Measurements from ENCODE around the gene TRAF3. TPM values are rescaled to one million over a fixed set of nuclear protein-coding genes. Genes with fewer than 3 reads are reported as not detected.
A peak's percentile ranks its signal among the peaks of the same experiment; 100 is the strongest.

The TRAF3 gene
- total and polyA plus RNA-seq, 4 donors, result 2.1 to 12.0 (median 5.2) TPM

DNA sequence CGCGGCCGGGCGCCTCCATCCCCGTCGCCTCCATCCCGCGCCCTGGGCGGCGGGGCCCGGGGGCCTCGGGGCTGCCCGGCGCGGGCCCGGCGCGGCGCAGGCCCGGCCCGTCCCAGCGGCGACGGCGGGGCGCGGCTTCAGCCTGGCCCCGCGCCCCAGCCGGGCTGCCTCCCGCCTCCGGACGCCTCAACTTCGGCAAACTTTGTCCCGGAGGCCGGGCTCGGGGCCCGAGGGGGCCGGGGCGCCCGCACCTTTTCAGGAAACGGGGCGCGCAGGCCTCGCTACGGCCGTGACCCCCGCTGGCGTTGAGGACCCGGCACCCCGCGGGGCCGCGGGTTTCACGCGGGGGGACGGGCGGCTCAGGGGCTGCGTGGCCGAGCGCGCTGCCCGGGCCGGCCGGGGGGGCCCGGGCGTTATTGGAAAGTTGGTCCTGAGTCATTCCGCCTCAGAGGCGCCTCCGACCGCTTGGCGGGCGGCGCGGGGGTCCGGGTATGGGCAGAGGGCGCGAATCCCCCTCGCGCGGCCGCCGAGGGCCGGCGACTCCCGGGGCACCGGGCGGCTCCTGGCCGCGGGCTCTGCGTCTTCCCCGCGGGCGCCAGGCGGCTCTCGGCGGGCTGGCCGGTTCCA is 575 bp downstream of the TRAF3 start:
- Histone ChIP-seq H3K27me3 (ENCODE audit: control insufficient read depth in 4 of 4, insufficient read depth in 4 of 4, low read length in 3 of 4) (no peaks in the 10 kb centered on the region), H3K9me3 (ENCODE audit: control insufficient read depth in 4 of 4, low read length in 3 of 4) (no peaks in the 10 kb centered on the region), H3K27ac (ENCODE audit: low read depth in 1 of 2, low read length in 2 of 2) (peak overlapping the region; percentile 74 to 77), H3K4me1 (ENCODE audit: control insufficient read depth in 4 of 4, insufficient read depth in 4 of 4, low read length in 3 of 4) (peaks cover 0 to 14% (median 9%) of the 10 kb centered on the region in 4 donors), H3K9ac (ENCODE audit: low read depth in 1 of 2, low read length in 2 of 2) (peak overlapping the region in 1 of 2 donors; percentile 93), H3K36me3 (ENCODE audit: control insufficient read depth in 4 of 4, insufficient read depth in 3 of 4, low read depth in 1 of 4, low read length in 3 of 4) (no peaks in the 10 kb centered on the region), H3K4me3 (ENCODE audit: low read depth in 1 of 3, low read length in 3 of 3) (peak overlapping the region; percentile 73 to 92 (median 80))
- under 1% methylated on average over 98 of the region's 98 CpGs for WGBS
- no peak for DNase-seq (ENCODE audit: low spot score)
- TF ChIP-seq RAD21 (IDR thresholded peaks at IDR 0.05) (no peak), FOXA1 (IDR thresholded peaks at IDR 0.05) (no peak), FOXA2 (IDR thresholded peaks at IDR 0.05) (no peak), NR2F2 (IDR thresholded peaks at IDR 0.05) (no peak)

DNA sequence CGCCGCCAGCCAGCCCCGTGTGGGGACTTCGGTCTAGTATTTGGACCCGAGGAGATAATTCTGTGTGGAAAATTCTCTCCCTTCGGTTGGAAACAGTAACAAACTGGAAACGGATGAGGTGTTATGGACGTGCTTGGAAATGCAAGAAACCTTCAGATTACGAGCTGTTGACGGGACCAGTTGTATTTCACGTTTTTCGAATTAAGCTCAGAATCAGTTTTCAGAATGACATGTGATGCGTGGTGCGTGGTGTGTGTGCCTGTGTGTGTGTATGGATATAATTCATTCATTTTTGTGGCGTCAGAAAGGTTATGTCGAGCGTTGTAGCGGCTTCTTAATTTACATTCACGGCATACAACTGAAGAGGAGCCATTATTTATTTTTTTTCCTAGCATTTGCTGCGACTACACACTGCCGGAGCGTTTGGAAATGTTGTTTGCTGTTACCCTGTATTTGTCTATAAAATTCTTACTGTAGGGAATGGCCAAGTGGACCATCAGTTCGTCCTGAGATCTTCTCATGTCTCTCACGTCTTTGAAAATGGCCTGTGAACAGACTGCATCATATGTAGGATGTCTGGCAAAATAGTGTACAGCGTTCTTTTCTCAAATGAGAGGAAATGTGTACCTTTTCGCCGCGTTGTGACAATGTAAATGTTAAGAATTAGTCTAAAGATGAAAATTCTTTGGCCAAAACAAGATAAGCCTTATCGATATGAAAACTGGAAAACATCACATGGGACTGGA is 1.3 kb downstream of the TRAF3 start:
- H3K9me3 ChIP-seq (ENCODE audit: control insufficient read depth in 4 of 4, low read length in 3 of 4), result no peaks in the 10 kb centered on the region
- H3K9ac ChIP-seq (ENCODE audit: low read depth in 1 of 2, low read length in 2 of 2), result peak overlapping the region; percentile 72 to 93
- no peaks in the 10 kb centered on the region for H3K27me3 ChIP-seq (ENCODE audit: control insufficient read depth in 4 of 4, insufficient read depth in 4 of 4, low read length in 3 of 4)
- H3K4me1 ChIP-seq (ENCODE audit: control insufficient read depth in 4 of 4, insufficient read depth in 4 of 4, low read length in 3 of 4), result peaks cover 0 to 14% (median 9%) of the 10 kb centered on the region in 4 donors
- TF ChIP-seq HNF4A (conservative IDR thresholded peaks at IDR 0.05) (peak; percentile 18 to 28), HNF4G (IDR thresholded peaks at IDR 0.05) (peak; percentile 3), RXRA (IDR thresholded peaks at IDR 0.05) (no peak), RAD21 (IDR thresholded peaks at IDR 0.05) (no peak)
- TF ChIP-seq, protein P1, sequence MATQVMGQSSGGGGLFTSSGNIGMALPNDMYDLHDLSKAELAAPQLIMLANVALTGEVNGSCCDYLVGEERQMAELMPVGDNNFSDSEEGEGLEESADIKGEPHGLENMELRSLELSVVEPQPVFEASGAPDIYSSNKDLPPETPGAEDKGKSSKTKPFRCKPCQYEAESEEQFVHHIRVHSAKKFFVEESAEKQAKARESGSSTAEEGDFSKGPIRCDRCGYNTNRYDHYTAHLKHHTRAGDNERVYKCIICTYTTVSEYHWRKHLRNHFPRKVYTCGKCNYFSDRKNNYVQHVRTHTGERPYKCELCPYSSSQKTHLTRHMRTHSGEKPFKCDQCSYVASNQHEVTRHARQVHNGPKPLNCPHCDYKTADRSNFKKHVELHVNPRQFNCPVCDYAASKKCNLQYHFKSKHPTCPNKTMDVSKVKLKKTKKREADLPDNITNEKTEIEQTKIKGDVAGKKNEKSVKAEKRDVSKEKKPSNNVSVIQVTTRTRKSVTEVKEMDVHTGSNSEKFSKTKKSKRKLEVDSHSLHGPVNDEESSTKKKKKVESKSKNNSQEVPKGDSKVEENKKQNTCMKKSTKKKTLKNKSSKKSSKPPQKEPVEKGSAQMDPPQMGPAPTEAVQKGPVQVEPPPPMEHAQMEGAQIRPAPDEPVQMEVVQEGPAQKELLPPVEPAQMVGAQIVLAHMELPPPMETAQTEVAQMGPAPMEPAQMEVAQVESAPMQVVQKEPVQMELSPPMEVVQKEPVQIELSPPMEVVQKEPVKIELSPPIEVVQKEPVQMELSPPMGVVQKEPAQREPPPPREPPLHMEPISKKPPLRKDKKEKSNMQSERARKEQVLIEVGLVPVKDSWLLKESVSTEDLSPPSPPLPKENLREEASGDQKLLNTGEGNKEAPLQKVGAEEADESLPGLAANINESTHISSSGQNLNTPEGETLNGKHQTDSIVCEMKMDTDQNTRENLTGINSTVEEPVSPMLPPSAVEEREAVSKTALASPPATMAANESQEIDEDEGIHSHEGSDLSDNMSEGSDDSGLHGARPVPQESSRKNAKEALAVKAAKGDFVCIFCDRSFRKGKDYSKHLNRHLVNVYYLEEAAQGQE (IDR thresholded peaks at IDR 0.05), result no peak
- DNase-seq (ENCODE audit: low spot score), result no peak
- H3K4me3 ChIP-seq (ENCODE audit: low read depth in 1 of 3, low read length in 3 of 3), result peak overlapping the region; percentile 73 to 92 (median 80)
- H3K36me3 ChIP-seq (ENCODE audit: control insufficient read depth in 4 of 4, insufficient read depth in 3 of 4, low read depth in 1 of 4, low read length in 3 of 4), result no peaks in the 10 kb centered on the region
- peak overlapping the region; percentile 74 to 77 for H3K27ac ChIP-seq (ENCODE audit: low read depth in 1 of 2, low read length in 2 of 2)
- WGBS, result 11% methylated on average over 29 of the region's 29 CpGs

DNA sequence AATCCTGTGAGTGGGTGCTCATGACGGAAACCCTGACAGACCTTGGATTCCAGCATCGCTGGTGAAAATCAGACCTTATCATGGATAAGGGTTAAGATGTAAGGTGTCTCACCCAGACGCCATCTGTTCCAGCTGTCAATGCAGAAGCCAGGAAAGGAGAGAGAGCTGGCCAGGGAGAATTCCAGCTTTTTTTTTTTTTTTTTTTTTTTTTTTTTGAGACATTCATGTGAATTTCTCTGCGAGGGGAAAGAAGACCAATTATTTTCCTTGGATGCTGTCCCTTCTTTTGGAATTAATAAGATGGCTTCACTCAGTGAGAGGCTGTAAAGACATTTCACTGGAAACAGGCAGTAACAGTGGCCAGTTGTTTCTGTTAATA is 1.8 kb downstream of the TRAF3 start:
- H3K36me3 ChIP-seq (ENCODE audit: control insufficient read depth in 4 of 4, insufficient read depth in 3 of 4, low read depth in 1 of 4, low read length in 3 of 4), result no peaks in the 10 kb centered on the region
- peaks cover 0 to 14% (median 9%) of the 10 kb centered on the region in 4 donors for H3K4me1 ChIP-seq (ENCODE audit: control insufficient read depth in 4 of 4, insufficient read depth in 4 of 4, low read length in 3 of 4)
- no peak overlapping the region for H3K9ac ChIP-seq (ENCODE audit: low read depth in 1 of 2, low read length in 2 of 2)
- DNase-seq (ENCODE audit: low spot score), result no peak
- no peak overlapping the region for H3K4me3 ChIP-seq (ENCODE audit: low read depth in 1 of 3, low read length in 3 of 3)
- WGBS, result 71% methylated on average over 4 of the region's 4 CpGs
- no peaks in the 10 kb centered on the region for H3K9me3 ChIP-seq (ENCODE audit: control insufficient read depth in 4 of 4, low read length in 3 of 4)
- no peaks in the 10 kb centered on the region for H3K27me3 ChIP-seq (ENCODE audit: control insufficient read depth in 4 of 4, insufficient read depth in 4 of 4, low read length in 3 of 4)
- H3K27ac ChIP-seq (ENCODE audit: low read depth in 1 of 2, low read length in 2 of 2), result no peak overlapping the region
- TF ChIP-seq RAD21 (IDR thresholded peaks at IDR 0.05) (no peak), HNF4A (conservative IDR thresholded peaks at IDR 0.05) (no peak), YY1 (IDR thresholded peaks at IDR 0.05) (no peak), NR2F2 (IDR thresholded peaks at IDR 0.05) (no peak), FOXA1 (IDR thresholded peaks at IDR 0.05) (no peak), GABPA (IDR thresholded peaks at IDR 0.05 in 1 of 2, conservative IDR thresholded peaks at IDR 0.05 in 1 of 2) (no peak), EGR1 (IDR thresholded peaks at IDR 0.05; ENCODE audit: low read depth in 2 of 2) (no peak)
- TF ChIP-seq, protein P2, sequence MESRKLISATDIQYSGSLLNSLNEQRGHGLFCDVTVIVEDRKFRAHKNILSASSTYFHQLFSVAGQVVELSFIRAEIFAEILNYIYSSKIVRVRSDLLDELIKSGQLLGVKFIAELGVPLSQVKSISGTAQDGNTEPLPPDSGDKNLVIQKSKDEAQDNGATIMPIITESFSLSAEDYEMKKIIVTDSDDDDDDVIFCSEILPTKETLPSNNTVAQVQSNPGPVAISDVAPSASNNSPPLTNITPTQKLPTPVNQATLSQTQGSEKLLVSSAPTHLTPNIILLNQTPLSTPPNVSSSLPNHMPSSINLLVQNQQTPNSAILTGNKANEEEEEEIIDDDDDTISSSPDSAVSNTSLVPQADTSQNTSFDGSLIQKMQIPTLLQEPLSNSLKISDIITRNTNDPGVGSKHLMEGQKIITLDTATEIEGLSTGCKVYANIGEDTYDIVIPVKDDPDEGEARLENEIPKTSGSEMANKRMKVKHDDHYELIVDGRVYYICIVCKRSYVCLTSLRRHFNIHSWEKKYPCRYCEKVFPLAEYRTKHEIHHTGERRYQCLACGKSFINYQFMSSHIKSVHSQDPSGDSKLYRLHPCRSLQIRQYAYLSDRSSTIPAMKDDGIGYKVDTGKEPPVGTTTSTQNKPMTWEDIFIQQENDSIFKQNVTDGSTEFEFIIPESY (IDR thresholded peaks at IDR 0.05), result no peak
- TF ChIP-seq, protein P3, sequence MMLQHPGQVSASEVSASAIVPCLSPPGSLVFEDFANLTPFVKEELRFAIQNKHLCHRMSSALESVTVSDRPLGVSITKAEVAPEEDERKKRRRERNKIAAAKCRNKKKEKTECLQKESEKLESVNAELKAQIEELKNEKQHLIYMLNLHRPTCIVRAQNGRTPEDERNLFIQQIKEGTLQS (IDR thresholded peaks at IDR 0.05), result no peak
- TF ChIP-seq, protein P4, sequence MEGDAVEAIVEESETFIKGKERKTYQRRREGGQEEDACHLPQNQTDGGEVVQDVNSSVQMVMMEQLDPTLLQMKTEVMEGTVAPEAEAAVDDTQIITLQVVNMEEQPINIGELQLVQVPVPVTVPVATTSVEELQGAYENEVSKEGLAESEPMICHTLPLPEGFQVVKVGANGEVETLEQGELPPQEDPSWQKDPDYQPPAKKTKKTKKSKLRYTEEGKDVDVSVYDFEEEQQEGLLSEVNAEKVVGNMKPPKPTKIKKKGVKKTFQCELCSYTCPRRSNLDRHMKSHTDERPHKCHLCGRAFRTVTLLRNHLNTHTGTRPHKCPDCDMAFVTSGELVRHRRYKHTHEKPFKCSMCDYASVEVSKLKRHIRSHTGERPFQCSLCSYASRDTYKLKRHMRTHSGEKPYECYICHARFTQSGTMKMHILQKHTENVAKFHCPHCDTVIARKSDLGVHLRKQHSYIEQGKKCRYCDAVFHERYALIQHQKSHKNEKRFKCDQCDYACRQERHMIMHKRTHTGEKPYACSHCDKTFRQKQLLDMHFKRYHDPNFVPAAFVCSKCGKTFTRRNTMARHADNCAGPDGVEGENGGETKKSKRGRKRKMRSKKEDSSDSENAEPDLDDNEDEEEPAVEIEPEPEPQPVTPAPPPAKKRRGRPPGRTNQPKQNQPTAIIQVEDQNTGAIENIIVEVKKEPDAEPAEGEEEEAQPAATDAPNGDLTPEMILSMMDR (IDR thresholded peaks at IDR 0.05; ENCODE audit: low read depth, low read length, missing input control), result no peak
- TF ChIP-seq, protein P1 (IDR thresholded peaks at IDR 0.05), result no peak

Data from liver (tissue), 9 donors.